HG02642 (cell line): Measurements from ENCODE around the gene DEPDC1B.
"Not testable (repeated sequence)": the region's sequence is repeated elsewhere in the genome, so short reads cannot be mapped to it uniquely, and the experiment has no call there.

Experiments
- ATAC-seq: cut with Tn5 transposase; IDR thresholded peaks from one replicate; pipeline ENCODE4 v1.9.1; 2021; ENCODE audit warnings: mild to moderate bottlenecking; ENCODE audit not compliant: unreplicated experiment, poor library complexity

Gene DEPDC1B, protein sequence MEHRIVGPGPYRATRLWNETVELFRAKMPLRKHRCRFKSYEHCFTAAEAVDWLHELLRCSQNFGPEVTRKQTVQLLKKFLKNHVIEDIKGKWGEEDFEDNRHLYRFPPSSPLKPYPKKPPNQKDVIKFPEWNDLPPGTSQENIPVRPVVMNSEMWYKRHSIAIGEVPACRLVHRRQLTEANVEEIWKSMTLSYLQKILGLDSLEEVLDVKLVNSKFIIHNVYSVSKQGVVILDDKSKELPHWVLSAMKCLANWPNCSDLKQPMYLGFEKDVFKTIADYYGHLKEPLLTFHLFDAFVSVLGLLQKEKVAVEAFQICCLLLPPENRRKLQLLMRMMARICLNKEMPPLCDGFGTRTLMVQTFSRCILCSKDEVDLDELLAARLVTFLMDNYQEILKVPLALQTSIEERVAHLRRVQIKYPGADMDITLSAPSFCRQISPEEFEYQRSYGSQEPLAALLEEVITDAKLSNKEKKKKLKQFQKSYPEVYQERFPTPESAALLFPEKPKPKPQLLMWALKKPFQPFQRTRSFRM

GRCh38 chr5:60699609-60700415 is at the start of gene DEPDC1B:
Gene DEPDC1B, minus strand, starts transcription at chr5:60700166. Its CDS starts 73 bp downstream, at chr5:60700093.
- peak; percentile 96 for ATAC-seq

GRCh38 chr5:60744682-60745081 is 44.7 kb upstream of the DEPDC1B start:
- ATAC-seq = no peak

DNA sequence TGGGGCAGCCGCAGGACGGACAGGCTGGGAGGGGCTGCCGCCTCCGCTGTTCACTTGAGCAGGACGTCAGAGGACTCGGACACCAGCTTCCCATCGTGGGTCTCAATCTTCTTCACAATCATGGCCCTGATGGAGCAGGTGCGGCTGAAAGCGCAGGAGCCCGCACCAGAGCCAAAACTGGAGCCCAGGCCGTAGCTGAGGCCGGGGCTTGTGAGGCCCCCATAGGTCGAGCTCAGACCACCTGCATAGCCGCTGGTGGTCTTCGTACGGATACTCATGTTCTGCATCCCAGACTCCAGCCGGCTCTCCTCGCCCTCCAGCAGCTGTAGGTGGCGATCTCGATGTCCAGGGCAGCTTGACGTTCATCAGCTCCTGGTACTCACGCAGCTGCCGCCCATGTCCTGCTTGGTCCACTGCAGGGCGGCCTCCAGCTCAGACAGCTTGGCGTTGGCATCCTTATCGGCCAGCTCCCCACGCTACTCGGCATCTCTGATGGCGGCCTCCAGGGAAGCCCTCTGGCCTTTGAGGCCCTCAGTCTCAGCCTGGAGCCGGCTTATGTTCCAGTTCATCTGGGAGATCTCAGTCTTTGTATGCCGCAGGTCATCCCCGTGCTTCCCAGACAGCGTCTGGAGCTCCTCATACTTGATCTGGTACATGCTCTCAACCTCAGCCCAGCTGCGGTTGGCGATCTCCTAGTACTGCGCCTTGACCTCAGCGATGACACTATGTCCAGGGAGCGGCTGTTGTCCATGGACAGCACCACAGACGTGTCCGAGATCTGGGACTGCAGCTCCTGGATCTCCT is 43.7 kb upstream of the DEPDC1B start:
- no peak for ATAC-seq

DNA sequence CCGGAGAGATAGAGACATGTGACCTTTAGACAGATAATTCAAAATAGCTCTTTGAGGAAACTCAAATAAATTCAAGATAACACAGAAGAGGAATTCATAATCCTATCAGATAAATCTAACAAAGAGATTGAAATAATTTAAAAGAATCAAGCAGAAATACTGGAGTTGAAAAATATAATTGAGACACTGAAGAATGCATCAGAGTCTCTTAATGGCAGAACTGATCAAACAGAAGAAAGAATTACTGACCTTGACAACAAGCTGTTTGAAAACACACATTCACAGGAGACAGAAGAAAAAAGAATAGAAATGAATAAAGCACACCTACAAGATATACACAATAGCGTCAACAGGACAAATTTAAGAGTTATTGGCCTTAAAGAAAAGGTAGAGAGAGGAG is 40.4 kb upstream of the DEPDC1B start:
- ATAC-seq = no peak

DNA sequence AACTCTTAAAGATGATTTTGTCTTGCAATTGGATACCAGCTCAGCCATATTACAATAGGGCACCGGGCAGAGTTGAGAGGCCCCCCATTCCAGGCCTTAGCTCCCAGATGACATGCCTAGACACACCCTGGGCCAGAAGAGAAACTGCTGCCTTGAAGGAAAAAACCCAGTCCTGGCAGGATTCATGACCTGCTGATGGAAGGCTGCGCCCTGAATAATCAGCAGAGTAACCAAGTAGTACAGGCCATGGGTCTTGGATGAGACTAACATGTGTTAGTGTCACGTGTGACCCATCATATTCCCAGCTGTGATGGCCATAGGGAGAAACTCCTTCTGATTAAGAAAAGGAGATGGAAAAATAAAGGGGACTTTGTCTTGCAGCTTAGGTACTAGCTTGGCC is 39.0 kb upstream of the DEPDC1B start:
- ATAC-seq = no peak

DNA sequence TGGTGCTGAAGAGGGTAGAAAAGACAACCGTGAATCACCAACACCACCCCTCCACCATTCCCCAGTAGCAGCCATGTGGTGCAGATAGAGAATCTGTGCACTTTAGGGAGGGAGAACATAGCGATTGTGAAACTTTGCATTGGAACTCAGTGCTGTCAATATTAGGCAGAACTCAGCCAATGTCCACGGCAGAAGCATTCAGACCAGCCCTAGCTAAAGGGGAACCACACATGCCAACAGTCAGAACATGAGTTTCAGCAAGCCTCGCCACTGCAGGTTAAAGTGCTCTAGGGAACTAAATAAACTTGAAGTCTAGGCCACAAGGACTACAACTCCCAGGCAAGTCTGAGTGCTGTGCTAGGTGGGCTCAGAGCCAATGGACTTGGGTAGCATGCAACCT is 38.5 kb upstream of the DEPDC1B start:
- no peak for ATAC-seq

- ATAC-seq = not testable (repeated sequence)
These were observed 30.9 kb upstream of the DEPDC1B start for GRCh38 chr5:60730858-60731257.

DNA sequence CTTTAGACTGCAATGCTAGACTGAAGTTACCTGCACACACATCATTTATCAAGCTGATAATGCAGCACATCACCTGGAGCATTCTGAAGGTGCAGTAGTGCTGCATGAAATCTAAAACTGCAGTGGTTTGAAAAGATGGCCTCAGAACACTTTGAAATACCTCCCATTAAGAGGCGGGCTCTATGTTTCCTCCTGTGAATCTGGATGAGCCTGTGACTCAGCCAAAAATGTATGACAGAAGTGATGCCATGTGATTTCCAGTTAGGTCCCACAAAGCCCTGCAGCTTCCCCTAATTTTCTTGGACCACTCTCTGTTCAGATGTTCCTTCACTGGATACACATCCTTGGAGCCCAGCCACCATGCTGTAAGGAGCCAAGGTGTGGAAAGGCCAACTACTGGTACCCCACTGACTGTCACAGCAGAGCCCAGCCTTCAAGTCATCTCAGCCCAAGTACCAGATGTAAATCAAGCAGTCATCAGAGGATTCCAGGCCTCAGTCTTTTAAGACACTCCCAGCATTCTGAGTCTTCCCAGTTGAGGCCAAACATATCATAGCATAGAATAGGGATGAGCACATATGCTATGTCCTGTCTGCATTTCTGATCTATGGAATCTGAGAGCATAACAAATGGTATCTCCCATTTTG is 27.2 kb upstream of the DEPDC1B start:
- ATAC-seq = no peak

- ATAC-seq = no peak
These were observed 24.2 kb upstream of the DEPDC1B start for GRCh38 chr5:60724126-60724525.

DNA sequence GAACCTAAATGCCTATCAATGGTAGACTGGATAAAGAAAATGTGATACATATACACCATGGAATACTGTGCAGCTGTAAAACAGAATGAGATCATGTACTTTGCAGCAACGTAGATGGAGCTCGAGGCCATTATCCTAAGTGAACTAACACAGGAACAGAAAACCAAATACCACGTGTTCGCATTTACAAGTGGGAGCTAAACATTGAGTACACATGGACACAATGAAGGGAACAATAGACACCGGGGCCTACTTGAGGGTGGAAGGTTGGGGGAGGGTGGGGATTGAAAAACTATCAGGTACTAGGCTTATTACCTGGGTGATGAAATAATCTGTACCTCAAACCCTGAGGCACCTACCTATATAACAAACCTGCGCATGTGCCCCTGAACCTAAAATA is 22.4 kb upstream of the DEPDC1B start:
- ATAC-seq = no peak

DNA sequence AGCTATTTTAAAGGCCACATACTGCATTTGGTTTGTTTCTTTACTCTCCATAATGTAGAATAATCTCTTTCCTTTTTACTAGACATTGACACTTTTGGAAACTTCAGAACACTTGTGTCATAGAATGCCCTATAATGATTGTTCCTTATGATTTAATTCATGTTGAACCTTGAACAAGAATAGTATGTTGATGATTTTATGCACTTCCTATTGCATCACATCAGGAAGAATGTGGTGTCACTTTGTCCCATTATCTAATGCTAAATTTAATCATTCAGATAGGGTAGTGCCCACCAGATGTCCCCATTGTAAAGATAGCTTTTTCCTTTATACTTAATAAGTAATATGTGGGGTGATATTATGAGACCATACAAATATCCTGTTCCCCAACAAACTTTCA is 19.4 kb upstream of the DEPDC1B start:
- no peak for ATAC-seq

DNA sequence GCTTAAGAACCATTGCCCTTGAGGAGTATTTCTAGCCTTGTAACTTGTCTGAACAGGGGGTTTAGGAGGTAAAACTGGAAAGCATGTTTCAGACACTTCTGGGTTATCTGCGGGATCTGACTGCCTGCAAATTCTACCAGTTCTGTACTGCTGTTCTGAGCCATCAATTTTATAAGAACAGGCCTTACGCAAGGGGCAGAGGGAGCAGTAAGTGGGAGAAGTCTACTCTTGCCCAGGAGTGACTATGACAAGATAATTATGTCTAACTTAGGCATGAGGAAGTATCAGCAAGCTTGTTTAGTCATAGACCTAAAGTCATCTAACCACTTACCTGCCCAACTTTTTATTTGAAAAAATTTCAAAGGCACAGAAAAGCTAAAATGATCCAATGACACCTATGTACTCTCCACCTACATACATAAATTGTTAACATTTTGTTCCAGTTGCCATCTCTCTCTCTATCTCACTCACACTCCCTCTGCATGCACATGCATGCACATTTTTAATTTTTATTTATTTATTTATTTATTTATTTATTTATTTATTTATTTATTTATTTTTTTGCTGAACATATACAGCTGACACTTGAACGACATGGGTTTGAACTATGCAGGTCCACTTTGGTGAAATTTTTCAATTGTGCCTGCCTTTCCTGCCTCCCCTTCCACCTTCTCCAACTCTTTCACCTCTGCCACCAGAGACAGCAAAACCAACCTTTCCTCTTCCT is 18.4 kb upstream of the DEPDC1B start:
- no peak for ATAC-seq

- not testable (repeated sequence) for ATAC-seq
These were observed 15.4 kb upstream of the DEPDC1B start for GRCh38 chr5:60715201-60715928.

DNA sequence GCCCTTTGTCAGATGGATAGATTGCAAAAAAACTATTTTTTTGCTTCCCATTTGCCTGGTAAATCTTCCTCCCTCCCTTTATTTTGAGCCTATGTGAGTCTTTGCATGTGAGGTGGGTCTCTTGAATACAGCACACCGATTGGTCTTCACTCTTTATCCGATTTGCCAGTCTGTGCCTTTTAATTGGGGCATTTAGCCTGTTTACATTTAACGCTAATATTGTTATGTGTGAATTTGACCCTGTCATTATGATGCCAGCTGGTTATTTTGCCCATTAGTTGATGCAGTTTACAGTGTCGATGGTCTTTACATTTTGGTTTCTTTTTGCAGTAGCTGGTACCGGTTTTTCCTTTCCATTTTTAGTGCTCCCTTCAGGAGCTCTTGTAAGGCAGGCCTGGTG is 13.0 kb upstream of the DEPDC1B start:
- ATAC-seq = no peak

DNA sequence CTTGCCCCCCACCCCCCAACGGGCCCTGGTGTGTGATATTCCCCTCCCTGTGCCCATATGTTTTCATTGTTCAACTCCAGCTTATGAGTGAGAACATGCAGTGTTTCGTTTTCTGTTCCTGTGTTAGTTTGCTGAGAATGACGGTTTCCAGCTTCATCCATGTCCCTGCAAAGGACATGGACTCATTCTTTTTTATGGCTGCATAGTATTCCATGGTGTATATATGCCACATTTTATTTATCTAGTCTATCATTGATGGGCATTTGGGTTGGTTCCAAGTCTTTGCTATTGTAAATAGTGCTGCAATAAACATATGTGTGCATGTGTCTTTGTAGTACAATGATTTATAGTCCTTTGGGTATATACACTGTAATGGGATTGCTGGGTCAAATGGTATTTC is 11.9 kb upstream of the DEPDC1B start:
- ATAC-seq = not testable (repeated sequence)

DNA sequence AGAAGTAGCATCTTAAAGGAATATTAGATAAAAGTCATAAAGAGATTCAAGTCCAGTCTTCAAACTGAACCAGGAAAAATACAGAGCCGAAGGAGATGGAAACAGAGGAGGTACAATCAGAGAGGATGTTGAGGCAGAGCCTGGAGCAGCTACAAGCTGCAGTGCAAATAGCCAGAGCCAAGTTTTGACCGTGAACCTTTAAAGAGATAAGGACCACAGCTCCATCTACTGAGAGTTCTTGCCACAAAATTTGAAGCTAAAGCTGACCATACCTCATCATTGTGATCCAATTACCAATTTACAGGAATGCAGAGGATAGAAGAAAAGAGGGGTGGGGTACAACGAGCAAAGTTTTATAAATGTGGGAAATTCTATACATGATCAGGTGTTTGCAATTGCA is 10.4 kb upstream of the DEPDC1B start:
- ATAC-seq = no peak

GRCh38 chr5:60705144-60705543 is 5.2 kb upstream of the DEPDC1B start:
- ATAC-seq = no peak

- no peak for ATAC-seq
These were observed 4.0 kb upstream of the DEPDC1B start for GRCh38 chr5:60703944-60704343.
